ENCODE data around the gene NSL1.
"Not testable (repeated sequence)": the region's sequence is repeated elsewhere in the genome, so short reads cannot be mapped to it uniquely, and the experiment has no call there.

Gene NSL1, protein sequence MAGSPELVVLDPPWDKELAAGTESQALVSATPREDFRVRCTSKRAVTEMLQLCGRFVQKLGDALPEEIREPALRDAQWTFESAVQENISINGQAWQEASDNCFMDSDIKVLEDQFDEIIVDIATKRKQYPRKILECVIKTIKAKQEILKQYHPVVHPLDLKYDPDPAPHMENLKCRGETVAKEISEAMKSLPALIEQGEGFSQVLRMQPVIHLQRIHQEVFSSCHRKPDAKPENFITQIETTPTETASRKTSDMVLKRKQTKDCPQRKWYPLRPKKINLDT

DNA sequence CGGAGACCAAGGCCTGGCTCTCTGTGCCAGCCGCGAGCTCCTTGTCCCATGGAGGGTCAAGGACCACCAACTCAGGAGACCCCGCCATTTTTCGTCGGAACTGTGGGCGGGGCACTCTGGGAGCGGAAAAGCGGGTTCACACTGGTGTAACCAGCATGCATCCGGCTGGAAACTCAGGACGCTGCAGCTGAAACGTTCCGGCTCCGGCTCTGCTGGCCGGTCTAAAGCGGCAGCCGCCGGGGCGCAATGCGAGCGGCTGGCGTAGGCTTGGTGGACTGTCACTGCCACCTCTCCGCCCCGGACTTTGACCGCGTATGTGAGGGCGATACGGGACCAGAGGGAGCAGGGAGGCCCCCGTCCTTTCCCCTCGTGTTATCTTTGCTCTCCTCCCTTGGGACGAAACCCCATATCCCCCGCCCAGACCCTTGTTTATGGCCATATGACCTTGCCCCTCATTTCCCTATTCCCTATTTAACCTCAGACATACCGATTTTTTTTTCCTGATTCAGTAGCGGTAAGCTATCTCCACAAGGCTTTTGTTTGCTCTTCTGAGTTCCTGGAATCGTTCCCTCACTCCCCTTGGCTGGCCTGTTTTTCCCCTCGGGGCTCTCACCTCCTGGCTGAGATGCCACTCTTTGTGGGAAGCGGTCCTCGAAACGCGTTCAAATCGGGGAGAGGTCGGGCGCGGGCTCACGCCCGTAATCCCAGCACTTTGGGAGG is at the start of gene NSL1, which contains the start of gene TATDN3:
NSL1 (minus strand) TSS at position 102 of the 720 bp plus-strand sequence; CDS start at position 88, 14 bp downstream.
TATDN3 (plus strand) TSS at position 219 of the 720 bp plus-strand sequence; CDS start at position 247, 28 bp downstream.
- peak; percentile 93 for DNase-seq (ENCODE audit: low spot score)

DNA sequence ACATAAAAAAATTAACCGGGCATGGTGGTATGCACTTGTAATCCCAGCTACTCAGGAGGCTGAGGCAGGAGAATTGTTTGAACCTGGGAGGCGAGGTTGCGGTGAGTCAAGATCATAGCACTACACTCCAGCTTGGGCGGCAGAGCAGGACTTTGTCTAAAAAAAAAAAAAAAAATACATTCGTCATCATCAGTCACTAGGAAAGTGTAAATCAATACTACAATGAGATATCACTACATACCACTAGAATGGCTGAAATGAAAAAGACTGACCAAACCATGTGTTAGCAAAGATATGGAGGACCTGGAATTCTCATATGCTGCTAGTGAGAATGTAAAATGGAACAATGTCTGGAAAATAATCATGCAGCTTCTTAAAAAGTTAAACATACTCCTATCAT is 46.6 kb upstream of the NSL1 start:
- no peak for DNase-seq (ENCODE audit: low spot score)

GRCh38 chr1:212833211-212834207 is 41.9 kb upstream of the NSL1 start:
- not testable (repeated sequence) for DNase-seq (ENCODE audit: low spot score)

DNA sequence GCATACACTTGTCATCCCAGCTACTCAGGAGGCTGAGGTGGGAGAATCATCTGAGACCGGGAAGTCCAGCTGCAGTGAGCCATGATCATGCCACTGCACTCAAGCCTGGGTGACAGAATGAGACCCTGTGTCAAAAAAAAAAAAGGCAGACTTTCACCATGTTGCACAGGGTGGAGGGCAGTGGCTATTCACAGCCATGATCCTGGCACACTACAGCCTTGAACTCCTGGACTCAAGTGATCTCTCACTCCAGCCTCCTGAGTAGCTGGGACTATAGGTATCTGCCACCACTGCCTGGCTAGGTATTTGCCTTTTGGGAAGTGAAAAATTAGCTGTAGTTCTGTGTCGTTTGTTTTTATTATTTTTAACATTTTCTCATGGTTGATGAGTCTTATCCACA is 36.8 kb upstream of the NSL1 start:
- DNase-seq (ENCODE audit: low spot score) = no peak

DNA sequence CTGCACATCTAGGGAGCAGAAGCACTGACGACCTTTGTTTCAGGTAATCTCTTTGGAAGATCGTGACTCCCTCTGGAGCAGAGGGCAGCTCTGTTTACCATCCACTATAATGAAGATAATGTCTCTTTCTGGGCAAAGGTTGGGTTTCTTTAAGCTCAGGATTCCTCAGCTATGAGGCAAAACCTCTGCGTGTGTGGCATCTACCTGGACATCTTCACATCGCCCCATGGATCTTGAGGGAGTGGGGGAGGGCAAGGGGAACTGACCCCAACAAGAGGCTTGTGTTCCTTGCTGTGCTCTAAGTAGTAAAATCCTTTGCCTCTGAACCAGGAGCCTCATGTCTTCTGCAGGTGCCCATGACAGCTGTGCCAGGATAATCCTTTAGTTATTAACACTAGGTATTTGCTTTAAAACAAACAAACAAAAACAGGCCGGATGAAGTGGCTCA is 36.3 kb upstream of the NSL1 start:
- peak; percentile 72 for DNase-seq (ENCODE audit: low spot score)

DNA sequence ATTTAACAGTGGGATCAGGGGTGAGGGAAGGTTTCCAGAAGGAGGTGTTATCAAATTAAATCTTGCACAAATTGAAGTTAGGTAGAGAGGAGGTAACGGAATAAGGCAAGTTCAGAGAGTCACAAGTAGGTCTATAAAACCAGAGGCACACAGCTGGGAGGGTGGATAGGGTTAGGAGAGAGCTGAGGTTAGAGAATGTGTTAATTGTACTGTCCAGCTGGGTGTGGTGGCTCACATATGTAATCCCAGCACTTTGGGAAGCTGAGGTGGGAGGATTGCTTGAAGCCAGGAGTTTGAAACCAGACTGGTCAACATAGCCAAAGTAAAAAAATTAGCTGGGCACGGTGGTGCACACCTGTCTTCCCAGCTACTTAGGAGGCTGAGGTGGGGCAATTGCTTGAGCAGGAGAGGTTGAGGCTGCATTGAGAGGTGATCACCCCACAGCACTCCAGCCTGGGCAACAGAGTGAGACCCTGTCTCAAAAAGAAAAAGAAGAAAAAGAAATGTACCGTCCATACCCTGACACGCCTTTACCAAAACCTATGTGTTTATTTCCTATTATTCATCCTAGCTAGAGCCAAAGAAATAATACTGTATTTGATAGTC is 35.7 kb upstream of the NSL1 start:
- DNase-seq (ENCODE audit: low spot score) = no peak

DNA sequence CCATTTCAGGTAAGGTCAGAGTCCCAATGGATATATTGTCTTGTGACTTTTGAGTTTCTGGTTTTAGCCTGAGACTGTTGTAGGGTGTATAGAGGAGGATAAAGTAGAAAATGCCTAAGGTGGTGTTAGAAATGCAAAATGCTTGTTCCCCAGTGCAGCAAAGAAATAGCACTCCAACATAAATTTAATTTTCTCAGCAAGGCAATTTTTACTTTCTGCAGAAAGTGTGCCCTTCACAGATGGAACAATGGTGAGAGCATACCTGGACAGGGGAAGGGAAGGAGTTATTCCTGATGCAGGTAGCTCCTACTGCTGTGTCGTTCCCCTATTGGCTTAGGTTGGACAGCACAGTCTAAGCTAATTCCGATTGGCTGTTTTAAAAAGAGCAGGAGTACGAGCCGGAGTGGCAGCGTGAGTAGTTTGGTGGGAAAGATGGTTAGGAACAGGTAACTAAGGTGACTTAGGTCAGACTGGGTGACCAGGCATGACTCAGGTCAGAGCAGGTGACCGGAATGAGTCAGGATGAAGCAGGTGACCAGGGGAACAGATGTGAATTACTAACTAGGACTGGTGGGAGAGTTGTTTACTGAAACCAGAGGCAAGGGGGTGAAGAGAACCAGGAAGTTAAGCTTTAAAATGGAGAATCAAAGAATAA is 34.3 kb upstream of the NSL1 start:
- no peak for DNase-seq (ENCODE audit: low spot score)

DNA sequence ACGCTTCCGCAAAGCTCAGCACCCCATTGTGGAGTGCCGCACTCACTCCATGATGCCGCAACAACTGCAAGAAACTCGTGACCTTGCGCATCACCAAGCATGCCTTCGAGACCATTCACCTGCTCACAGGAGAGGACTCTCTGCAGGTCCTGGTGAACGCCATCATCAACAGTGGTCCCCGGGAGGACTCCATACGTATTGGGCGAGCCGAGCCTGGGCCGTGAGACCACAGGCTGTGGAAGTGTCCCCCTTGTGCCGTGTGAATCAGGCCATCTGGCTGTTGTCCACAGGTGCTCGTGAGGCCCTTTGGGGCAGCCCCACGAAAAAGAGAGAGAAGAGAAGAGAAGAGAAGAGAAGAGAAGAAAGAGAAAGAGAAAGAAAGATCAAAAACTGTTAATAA is 32.6 kb upstream of the NSL1 start:
- DNase-seq (ENCODE audit: low spot score) = no peak

- DNase-seq (ENCODE audit: low spot score) = no peak
These were observed 31.4 kb upstream of the NSL1 start for GRCh38 chr1:212822956-212823355.

DNA sequence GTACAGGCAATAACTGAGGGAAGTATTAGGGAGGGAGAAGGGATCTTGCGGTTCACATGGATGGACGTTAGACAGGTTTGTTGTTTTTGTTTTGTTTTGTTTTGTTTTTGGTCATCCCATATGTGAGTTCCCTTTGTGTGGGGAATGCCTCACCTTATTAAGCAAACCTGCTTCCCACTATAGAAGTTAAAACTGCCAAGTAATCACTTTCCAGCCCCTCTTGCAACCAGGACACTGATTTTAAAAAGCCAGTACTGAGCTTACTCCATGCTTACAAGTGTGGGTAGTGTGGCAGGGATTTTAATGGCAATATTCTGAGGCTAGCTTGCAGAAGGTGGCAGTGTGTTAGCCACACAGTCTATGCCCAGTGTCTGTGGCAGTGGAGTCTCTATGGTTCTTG is 29.4 kb upstream of the NSL1 start:
- DNase-seq (ENCODE audit: low spot score) = no peak

GRCh38 chr1:212819726-212820125 is 28.1 kb upstream of the NSL1 start:
- no peak for DNase-seq (ENCODE audit: low spot score)

GRCh38 chr1:212816567-212817278 is 25.1 kb upstream of the NSL1 start:
- DNase-seq (ENCODE audit: low spot score) = no peak

- no peak for DNase-seq (ENCODE audit: low spot score)
These were observed 23.2 kb upstream of the NSL1 start for GRCh38 chr1:212814537-212815334.

DNA sequence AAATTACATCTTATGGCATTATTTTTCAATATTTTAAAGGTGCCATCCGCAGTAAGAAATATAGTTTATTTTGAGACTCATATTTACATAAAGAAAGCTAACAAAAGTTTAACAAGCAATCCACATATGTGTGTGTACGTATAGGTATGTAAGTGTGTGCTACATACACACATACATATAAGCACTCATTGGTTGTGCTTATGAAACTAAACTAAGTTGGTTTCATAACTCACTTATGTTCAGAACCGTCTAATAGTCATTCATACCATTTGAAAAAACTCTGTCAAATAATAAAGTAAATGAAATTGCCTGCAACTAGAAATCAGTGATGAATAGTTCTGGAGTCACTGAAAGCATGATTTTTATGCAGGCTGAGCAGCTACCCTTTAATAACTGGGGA is 14.2 kb upstream of the NSL1 start:
- DNase-seq (ENCODE audit: low spot score) = no peak

- no peak for DNase-seq (ENCODE audit: low spot score)
These were observed 6.1 kb upstream of the NSL1 start for GRCh38 chr1:212797681-212798080.

GRCh38 chr1:212794561-212795014 is 3.0 kb upstream of the NSL1 start:
- no peak for DNase-seq (ENCODE audit: low spot score)

DNA sequence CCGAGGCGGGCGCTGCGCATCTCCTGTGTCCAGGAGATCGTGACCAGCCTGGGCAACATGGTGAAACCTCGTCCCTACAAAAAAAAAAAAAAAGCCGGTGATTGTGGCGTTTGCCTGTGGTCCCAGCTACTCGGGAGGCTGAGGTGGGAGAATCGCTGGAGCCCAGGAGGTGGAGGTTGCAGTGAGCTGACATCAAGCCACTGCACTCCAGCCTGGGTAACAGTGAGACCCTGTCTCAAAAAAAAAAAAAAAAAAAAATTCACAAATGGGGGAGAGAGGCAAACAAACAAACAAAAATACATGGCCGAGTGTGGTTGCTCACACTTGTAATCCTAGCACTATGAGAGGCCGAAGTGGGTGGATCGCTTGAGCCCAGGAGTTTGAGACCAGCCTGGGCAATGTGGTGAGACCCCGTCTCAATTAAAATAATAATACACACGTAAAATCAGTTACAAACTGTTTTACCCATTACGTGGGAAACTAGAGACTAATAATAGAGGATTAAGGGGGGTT is 875 bp upstream of the NSL1 start:
- DNase-seq (ENCODE audit: low spot score) = no peak

GRCh38 chr1:212791261-212791675 is 309 bp downstream of the NSL1 start:
- DNase-seq (ENCODE audit: low spot score) = peak; percentile 84

- DNase-seq (ENCODE audit: low spot score) = no peak
These were observed 5.7 kb downstream of the NSL1 start for GRCh38 chr1:212785871-212786270.
